Right hindlimb (tissue), 1 donor: ENCODE data around the gene EDDM3A.
"Not testable (repeated sequence)": the region's sequence is repeated elsewhere in the genome, so short reads cannot be mapped to it uniquely, and the experiment has no call there.

ENCODE experiments used
- DNase-seq: peaks from one replicate; pipeline ENCODE4 v3.0.0-alpha.2; 2018

The EDDM3A gene

GRCh38 chr14:20733684-20734429 lies 11.8 kb upstream of the EDDM3A start:
- DNase-seq = no peak

GRCh38 chr14:20734430-20734806 lies 11.3 kb upstream of the EDDM3A start:
- DNase-seq = no peak

- not testable (repeated sequence) for DNase-seq
Measured at GRCh38 chr14:20738292-20738691, 7.4 kb upstream of the EDDM3A start.

- no peak for DNase-seq
Measured at GRCh38 chr14:20742132-20742531, 3.6 kb upstream of the EDDM3A start.

- DNase-seq = no peak
Measured at GRCh38 chr14:20743556-20743955, 2.1 kb upstream of the EDDM3A start.

- DNase-seq = no peak
Measured at GRCh38 chr14:20746566-20746965, 879 bp downstream of the EDDM3A start.

DNA sequence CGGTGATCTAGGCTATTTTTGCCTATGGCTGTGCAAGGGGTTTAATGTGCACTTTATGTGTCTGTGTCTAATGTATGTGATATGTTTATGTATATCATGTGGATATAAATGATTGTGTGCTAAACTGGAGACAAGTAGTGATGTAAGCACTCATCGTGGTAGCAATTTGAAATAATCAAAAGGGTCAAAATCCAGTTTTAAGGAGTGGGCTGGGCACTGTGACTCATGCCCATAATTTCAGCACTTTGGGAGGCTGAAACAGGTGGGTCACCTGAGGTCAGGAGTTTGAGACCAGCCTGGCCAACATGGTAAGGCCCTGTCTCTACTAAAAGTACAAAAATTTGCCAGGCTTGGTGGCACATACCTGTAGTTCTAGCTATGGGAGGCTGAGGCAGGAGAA lies 2.8 kb downstream of the EDDM3A start:
- no peak for DNase-seq

GRCh38 chr14:20750194-20750593 lies 4.5 kb downstream of the EDDM3A start:
- no peak for DNase-seq

GRCh38 chr14:20751963-20752562 lies 6.4 kb downstream of the EDDM3A start:
- no peak for DNase-seq

GRCh38 chr14:20754308-20754707 lies 8.6 kb downstream of the EDDM3A start:
- no peak for DNase-seq

- DNase-seq = no peak
Measured at GRCh38 chr14:20755037-20755436, 9.3 kb downstream of the EDDM3A start.

GRCh38 chr14:20757965-20758364 lies 12.3 kb downstream of the EDDM3A start:
- DNase-seq = no peak

DNA sequence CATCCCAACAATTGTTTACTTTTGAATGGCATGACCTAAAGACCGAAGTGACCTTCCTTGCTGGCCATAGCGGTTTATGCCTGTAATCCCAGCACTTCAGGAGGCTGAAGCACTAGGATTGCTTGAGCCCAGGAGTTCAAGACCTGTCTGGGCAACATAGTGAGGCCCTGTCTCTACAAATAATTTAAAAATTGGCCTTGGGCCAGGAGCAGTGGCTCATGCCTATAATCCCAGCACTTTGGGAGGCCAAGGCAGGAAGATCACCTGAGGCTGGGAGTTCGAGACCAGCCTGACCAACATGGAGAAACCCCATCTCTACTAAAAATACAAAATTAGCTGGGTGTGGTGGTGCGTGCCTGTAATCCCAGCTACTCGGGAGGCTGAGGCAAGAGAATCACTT lies 13.8 kb downstream of the EDDM3A start:
- DNase-seq = not testable (repeated sequence)

DNA sequence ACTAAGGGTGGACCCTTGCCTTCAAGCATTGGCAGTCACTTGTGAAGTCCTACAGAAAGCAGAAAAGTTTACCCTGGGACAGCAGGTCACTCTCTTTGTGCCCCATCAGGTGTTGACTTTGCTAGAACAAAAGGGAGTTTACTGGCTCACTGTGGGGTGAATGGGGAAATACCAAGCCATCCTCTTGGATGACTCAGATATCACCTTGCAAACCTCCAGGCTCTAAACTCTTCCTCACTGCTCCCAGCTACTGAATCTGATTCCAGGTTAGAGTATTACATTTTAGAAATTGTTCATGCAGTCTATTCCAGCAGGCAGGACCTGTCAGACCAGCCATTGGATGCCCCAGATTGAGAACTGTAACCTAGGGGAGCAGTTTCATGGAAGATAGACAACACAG lies 15.3 kb downstream of the EDDM3A start:
- no peak for DNase-seq

GRCh38 chr14:20768593-20768892 lies 22.9 kb downstream of the EDDM3A start:
- no peak for DNase-seq

DNA sequence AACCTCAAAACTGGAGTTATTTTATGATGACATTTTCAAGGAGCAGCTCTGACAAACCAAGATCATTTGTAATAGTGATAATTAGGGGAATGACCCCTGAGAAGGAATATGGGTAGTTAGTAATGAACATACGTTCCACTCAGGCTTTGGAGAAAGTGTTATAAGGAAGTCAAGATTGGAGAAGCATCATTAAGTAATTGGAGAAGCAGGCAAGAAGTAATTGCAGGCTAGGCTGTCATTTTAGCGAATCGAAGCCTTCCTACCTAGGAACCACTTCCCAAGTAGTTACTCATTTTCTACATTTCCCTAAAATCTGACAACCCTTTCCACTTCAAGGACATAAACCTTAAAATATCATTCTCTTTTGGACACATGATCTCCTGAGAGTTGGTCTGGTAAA lies 23.7 kb downstream of the EDDM3A start:
- no peak for DNase-seq

DNA sequence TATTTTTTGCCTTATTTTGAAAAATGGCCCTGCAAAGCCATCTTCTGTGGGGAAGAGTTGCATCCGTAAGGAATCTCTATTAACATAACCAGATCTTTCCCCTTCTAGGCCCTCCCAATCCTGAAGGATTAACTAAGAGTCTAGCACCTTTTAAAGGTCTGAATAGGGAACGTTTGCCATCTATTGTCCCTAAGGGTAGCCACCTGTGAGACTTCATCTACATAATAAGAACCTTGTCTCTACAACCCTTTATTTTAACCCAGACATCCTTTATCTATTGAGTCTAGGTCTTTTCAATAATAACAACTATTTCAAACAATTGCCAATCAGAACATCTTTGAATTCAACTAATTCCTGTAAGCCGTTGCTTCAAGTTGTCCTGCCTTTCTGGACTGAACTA lies 27.0 kb downstream of the EDDM3A start:
- no peak for DNase-seq

GRCh38 chr14:20774258-20774824 lies 28.7 kb downstream of the EDDM3A start:
- no peak for DNase-seq

DNA sequence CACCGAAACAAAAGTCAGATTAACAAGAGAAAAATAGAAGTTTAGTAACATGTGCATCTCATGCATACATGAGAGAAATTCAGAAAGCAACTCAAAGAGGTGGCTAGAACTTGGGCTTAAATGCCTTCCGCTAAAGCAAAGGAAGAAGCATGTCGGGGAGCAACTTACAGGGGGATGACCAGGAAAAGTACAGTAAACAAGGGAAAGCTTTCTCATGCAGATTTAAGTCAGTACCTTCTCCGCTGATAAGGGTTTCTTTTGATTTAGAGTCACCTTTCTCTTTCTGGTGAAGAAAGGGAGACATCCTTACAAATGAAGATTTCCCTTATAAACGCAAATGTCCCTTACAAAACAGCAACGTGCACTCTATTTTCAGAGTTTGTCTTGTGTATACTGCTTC lies 29.4 kb downstream of the EDDM3A start:
- DNase-seq = no peak

DNA sequence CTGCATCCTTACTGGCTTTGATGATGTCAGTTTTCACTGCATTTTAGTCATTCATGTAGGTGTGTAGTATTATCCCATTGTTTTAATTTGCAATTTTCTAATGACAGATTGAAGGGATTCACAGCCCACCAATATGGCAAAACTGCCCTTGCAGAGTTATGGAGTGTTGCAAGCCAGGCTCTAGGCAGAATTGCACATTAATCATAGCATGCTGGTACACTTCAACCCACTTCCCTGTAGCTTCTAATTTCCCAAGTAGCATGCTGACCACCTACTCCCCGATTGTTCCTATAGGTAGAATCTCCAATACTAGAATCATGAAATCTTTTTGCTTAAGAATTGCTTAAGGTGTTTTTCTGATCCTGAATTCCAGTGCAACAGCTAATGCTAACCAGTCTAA lies 30.2 kb downstream of the EDDM3A start:
- DNase-seq = no peak

GRCh38 chr14:20781803-20782202 lies 36.1 kb downstream of the EDDM3A start:
- DNase-seq = no peak

GRCh38 chr14:20782280-20782890 lies 36.7 kb downstream of the EDDM3A start:
- DNase-seq = no peak

DNA sequence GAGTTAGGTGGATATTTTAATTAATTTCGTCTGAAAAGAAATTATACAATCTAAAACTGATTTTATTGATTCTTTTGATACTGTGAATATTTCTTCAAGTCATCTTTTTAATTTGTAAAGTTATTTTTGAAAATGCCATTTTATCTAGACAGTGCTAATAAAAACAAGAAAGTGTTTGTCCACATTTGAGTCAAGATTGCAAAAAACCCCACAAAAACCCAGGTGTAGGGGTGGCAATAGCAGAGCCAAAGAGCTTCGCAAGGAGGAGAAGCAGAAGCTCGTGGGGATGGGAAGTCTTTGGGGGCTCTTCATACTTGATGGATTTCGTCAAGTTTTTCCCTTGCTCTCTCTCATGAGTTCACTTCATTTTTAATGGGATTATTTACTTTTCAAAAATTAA lies 41.3 kb downstream of the EDDM3A start:
- DNase-seq = no peak

- DNase-seq = no peak
Measured at GRCh38 chr14:20789230-20789813, 43.6 kb downstream of the EDDM3A start.
